ENCODE data around the gene MAML3.

Gene MAML3

GRCh38 chr4:140123666-140124377 lies 30.2 kb downstream of the MAML3 start:
- DNase-seq, result no peak

GRCh38 chr4:140122891-140123290 lies 31.1 kb downstream of the MAML3 start:
- no peak for DNase-seq

GRCh38 chr4:140121646-140122045 lies 32.3 kb downstream of the MAML3 start:
- no peak for DNase-seq

- no peak for DNase-seq
Observed at GRCh38 chr4:140118931-140119640, 34.9 kb downstream of the MAML3 start.

- DNase-seq, result no peak
Observed at GRCh38 chr4:140117947-140118346, 36.0 kb downstream of the MAML3 start.

- DNase-seq, result no peak
Observed at GRCh38 chr4:140116442-140117104, 37.4 kb downstream of the MAML3 start.

GRCh38 chr4:140115140-140115539 lies 38.8 kb downstream of the MAML3 start:
- no peak for DNase-seq

- no peak for DNase-seq
Observed at GRCh38 chr4:140113653-140114052, 40.3 kb downstream of the MAML3 start.

- no peak for DNase-seq
Observed at GRCh38 chr4:140112576-140112975, 41.4 kb downstream of the MAML3 start.

- no peak for DNase-seq
Observed at GRCh38 chr4:140111256-140111655, 42.7 kb downstream of the MAML3 start.

- DNase-seq, result no peak
Observed at GRCh38 chr4:140110542-140111215, 43.3 kb downstream of the MAML3 start.

GRCh38 chr4:140109737-140110136 lies 44.2 kb downstream of the MAML3 start:
- no peak for DNase-seq

GRCh38 chr4:140109292-140109691 lies 44.7 kb downstream of the MAML3 start:
- DNase-seq, result no peak

GRCh38 chr4:140108713-140109230 lies 45.2 kb downstream of the MAML3 start:
- DNase-seq, result no peak

GRCh38 chr4:140108243-140108642 lies 45.7 kb downstream of the MAML3 start:
- no peak for DNase-seq

GRCh38 chr4:140106289-140106844 lies 47.6 kb downstream of the MAML3 start:
- DNase-seq, result no peak

GRCh38 chr4:140105436-140105835 lies 48.5 kb downstream of the MAML3 start:
- no peak for DNase-seq

GRCh38 chr4:140103676-140104075 lies 50.3 kb downstream of the MAML3 start:
- peak; percentile 67 for DNase-seq

- no peak for DNase-seq
Observed at GRCh38 chr4:140102421-140102820, 51.6 kb downstream of the MAML3 start.

GRCh38 chr4:140100771-140101170 lies 53.2 kb downstream of the MAML3 start:
- no peak for DNase-seq

- no peak for DNase-seq
Observed at GRCh38 chr4:140099983-140100382, 54.0 kb downstream of the MAML3 start.

- no peak for DNase-seq
Observed at GRCh38 chr4:140098455-140099160, 55.4 kb downstream of the MAML3 start.

Data from stimulated activated CD8-positive, alpha-beta memory T cell treated with anti-CD3 and anti-CD28 coated beads, Interleukin-4, amount 100 ng/mL, for 48 hours (primary cell).